Posterior cingulate gyrus (tissue), 11 donors: ENCODE measurements around the gene SLK.

ENCODE experiments used
- DNase-seq, 10 donors: peaks; one replicate each; pipeline versions ENCODE4 v3.0.0 to v3.0.0-alpha.2; 2020 to 2021; ENCODE audit warnings: mixed read lengths in 3 of 10
- intact Hi-C: fragments of 100-400 bp; cut with DNase I; formaldehyde crosslinking; loops from one replicate; pipeline ENCODE4 v1.15.1; 2023

Gene SLK

GRCh38 chr10:104077663-104078151, 110.8 kb downstream of the SLK start:
- DNase-seq: peak in 1 of 10 donors; percentile 72
- intact Hi-C loops: loop anchor here (2.0 kb wide), 1 partner anchor 43 kb away; no protein-coding TSS in a partner anchor
